Loucy (cell line): Measurements from ENCODE around the gene PTBP1.

Experiments used
- H2AFZ ChIP-seq: fragments of 200-600 bp; sonication (generic); 2 replicates; pipeline ENCODE4 v1.6.0; 2016; ENCODE audit warnings: antibody characterized with exemption, mild to moderate bottlenecking, low read length, moderate library complexity
- H3F3A ChIP-seq: fragments of 200-600 bp; 2 replicates; pipeline ENCODE4 v1.6.0; 2016; ENCODE audit warnings: antibody characterized with exemption, low read depth, mild to moderate bottlenecking
- H3K27me3 ChIP-seq: fragments of 200-600 bp; sonication (generic); 2 replicates; pipeline ENCODE4 v1.6.1; 2014; ENCODE audit warnings: low read length, mild to moderate bottlenecking; ENCODE audit not compliant: insufficient read depth, poor library complexity, severe bottlenecking
- H3K36me3 ChIP-seq: fragments of 200-600 bp; sonication (generic); 2 replicates; pipeline ENCODE4 v1.6.1; 2016; ENCODE audit warnings: low read length; ENCODE audit not compliant: insufficient read depth
- H3K4me1 ChIP-seq: fragments of 200-600 bp; sonication (generic); 2 replicates; pipeline ENCODE4 v1.5.1; 2014; ENCODE audit warnings: low read length, mild to moderate bottlenecking; ENCODE audit not compliant: insufficient read depth, poor library complexity, severe bottlenecking
- H3K4me2 ChIP-seq: fragments of 200-600 bp; sonication (generic); 2 replicates; pipeline ENCODE4 v1.6.0; 2014; ENCODE audit warnings: antibody characterized with exemption, low read length, low read depth, mild to moderate bottlenecking; ENCODE audit not compliant: poor library complexity, severe bottlenecking
- H3K4me3 ChIP-seq: fragments of 200-600 bp; sonication (generic); 2 replicates; pipeline ENCODE4 v1.5.1; 2014; ENCODE audit warnings: low read length, mild to moderate bottlenecking, mixed read lengths; ENCODE audit not compliant: poor library complexity, severe bottlenecking
- H3K79me2 ChIP-seq: fragments of 200-600 bp; sonication (generic); 2 replicates; pipeline ENCODE4 v1.6.1; 2014; ENCODE audit warnings: low read length; ENCODE audit not compliant: insufficient read depth
- H3K9ac ChIP-seq: fragments of 200-600 bp; sonication (generic); 2 replicates; pipeline ENCODE4 v1.6.0; 2014; ENCODE audit warnings: mild to moderate bottlenecking, low read depth, low read length, moderate library complexity; ENCODE audit not compliant: poor library complexity, severe bottlenecking
- H3K9me2 ChIP-seq: fragments of 200-600 bp; sonication (generic); replicated peaks from 2 replicates; pipeline ENCODE4 v1.6.1; 2016; ENCODE audit warnings: low read depth, low read length, mixed read lengths
- H3K9me3 ChIP-seq: fragments of 200-600 bp; sonication (generic); 2 replicates; pipeline ENCODE4 v1.6.1; 2014; ENCODE audit warnings: mild to moderate bottlenecking, antibody characterized with exemption, low read length, low read depth; ENCODE audit not compliant: insufficient read depth
- H4K20me1 ChIP-seq: fragments of 200-600 bp; sonication (generic); 2 replicates; pipeline ENCODE4 v1.6.0; 2014; ENCODE audit warnings: antibody characterized with exemption, low read length, mild to moderate bottlenecking; ENCODE audit not compliant: insufficient read depth, poor library complexity, severe bottlenecking
- CTCF ChIP-seq: fragments of 200-600 bp; sonication (generic); conservative IDR thresholded peaks from 2 replicates; pipeline ENCODE4 v1.5.1; 2014; ENCODE audit warnings: mild to moderate bottlenecking, antibody characterized with exemption, low read length
- EZH2phosphoT487 ChIP-seq: fragments of 200-600 bp; IDR thresholded peaks from 2 replicates; pipeline ENCODE4 v1.6.1; 2018; ENCODE audit warnings: antibody characterized with exemption, mild to moderate bottlenecking, moderate library complexity, borderline replicate concordance

The PTBP1 gene

GRCh38 chr19:810077-810855 is 13.0 kb downstream of the PTBP1 start:
- H2AFZ ChIP-seq = no peak overlapping the region
- no peak overlapping the region for H3K4me3 ChIP-seq
- H3K4me1 ChIP-seq = no peaks in the 10 kb centered on the region
- peaks cover 78% of the 10 kb centered on the region; the same call in 1 of the 2 replicates for H3K36me3 ChIP-seq
- H3K79me2 ChIP-seq = peaks cover 40% of the 10 kb centered on the region
- TF ChIP-seq CTCF (no peak), EZH2phosphoT487 (no peak)
- peaks cover 18% of the 10 kb centered on the region; the same call in 1 of the 2 replicates for H3F3A ChIP-seq
- no peak overlapping the region for H3K4me2 ChIP-seq
- H4K20me1 ChIP-seq = peaks cover 67% of the 10 kb centered on the region
- no peaks in the 10 kb centered on the region for H3K9me3 ChIP-seq
- H3K9ac ChIP-seq = no peak overlapping the region
- no peaks in the 10 kb centered on the region for H3K27me3 ChIP-seq
- no peaks in the 10 kb centered on the region for H3K9me2 ChIP-seq

- no peak overlapping the region for H3K4me2 ChIP-seq
- no peaks in the 10 kb centered on the region for H3K4me1 ChIP-seq
- no peaks in the 10 kb centered on the region for H3K9me3 ChIP-seq
- peaks cover 33% of the 10 kb centered on the region for H3K79me2 ChIP-seq
- no peaks in the 10 kb centered on the region for H3K9me2 ChIP-seq
- TF ChIP-seq CTCF (no peak), EZH2phosphoT487 (no peak)
- peaks cover 59% of the 10 kb centered on the region for H4K20me1 ChIP-seq
- peaks cover 18% of the 10 kb centered on the region; the same call in 1 of the 2 replicates for H3F3A ChIP-seq
- H3K4me3 ChIP-seq = no peak overlapping the region
- H2AFZ ChIP-seq = no peak overlapping the region
- peaks cover 75% of the 10 kb centered on the region; the same call in 1 of the 2 replicates for H3K36me3 ChIP-seq
- H3K27me3 ChIP-seq = no peaks in the 10 kb centered on the region
- H3K9ac ChIP-seq = no peak overlapping the region
These were observed 13.7 kb downstream of the PTBP1 start for GRCh38 chr19:810883-811489.

- no peaks in the 10 kb centered on the region for H3K4me1 ChIP-seq
- H3K9ac ChIP-seq = no peak overlapping the region
- peaks cover 71% of the 10 kb centered on the region; the same call in 1 of the 2 replicates for H3K36me3 ChIP-seq
- no peaks in the 10 kb centered on the region for H3K9me2 ChIP-seq
- H3F3A ChIP-seq = peaks cover 18% of the 10 kb centered on the region; the same call in 1 of the 2 replicates
- peaks cover 53% of the 10 kb centered on the region for H4K20me1 ChIP-seq
- peaks cover 27% of the 10 kb centered on the region for H3K79me2 ChIP-seq
- no peak for TF ChIP-seq CTCF
- no peak for TF ChIP-seq EZH2phosphoT487
- H3K27me3 ChIP-seq = no peaks in the 10 kb centered on the region
- H3K4me2 ChIP-seq = no peak overlapping the region
- no peak overlapping the region for H2AFZ ChIP-seq
- no peaks in the 10 kb centered on the region for H3K9me3 ChIP-seq
- no peak overlapping the region for H3K4me3 ChIP-seq
These were observed 14.3 kb downstream of the PTBP1 start for GRCh38 chr19:811506-812048.
